RWPE2 (cell line): Measurements from ENCODE around the gene TEX11.
A peak's percentile ranks its signal among the peaks of the same experiment; 100 is the strongest.

ENCODE experiments used
- ATAC-seq: fragments of 200-7000 bp; cut with Tn5 transposase; 3 replicates; pipeline ENCODE4 v1.9.1; 2021; ENCODE audit warnings: low read depth
- DNase-seq: peaks from one replicate; pipeline ENCODE4 v3.0.0-alpha.2; 2020; ENCODE audit warnings: low spot score
- H3K27ac ChIP-seq: fragments of 450-650 bp; 2 replicates; pipeline ENCODE4 v1.5.1; 2017; ENCODE audit warnings: mild to moderate bottlenecking; ENCODE audit not compliant: poor library complexity, severe bottlenecking
- H3K27me3 ChIP-seq: fragments of 250-450 bp; sonication (Bioruptor Pico); 2 replicates; pipeline ENCODE4 v1.5.1; 2021; ENCODE audit warnings: mild to moderate bottlenecking, moderate library complexity; ENCODE audit not compliant: insufficient read depth, poor library complexity, severe bottlenecking
- H3K36me3 ChIP-seq: fragments of 250-450 bp; sonication (Bioruptor Pico); 2 replicates; pipeline ENCODE4 v1.5.1; 2020; ENCODE audit warnings: low read depth, mild to moderate bottlenecking, moderate library complexity
- H3K4me1 ChIP-seq: fragments of 250-450 bp; sonication (Bioruptor Pico); 2 replicates; pipeline ENCODE4 v1.5.1; 2021; ENCODE audit warnings: mild to moderate bottlenecking, moderate library complexity; ENCODE audit not compliant: insufficient read depth, poor library complexity, severe bottlenecking
- H3K4me3 ChIP-seq: fragments of 250-450 bp; sonication (Bioruptor Pico); 2 replicates; pipeline ENCODE4 v1.5.1; 2021; ENCODE audit warnings: mild to moderate bottlenecking, moderate library complexity; ENCODE audit not compliant: severe bottlenecking
- H3K9me3 ChIP-seq: fragments of 250-450 bp; sonication (Bioruptor Pico); 2 replicates; pipeline ENCODE4 v1.5.1; 2021; ENCODE audit warnings: mild to moderate bottlenecking, moderate library complexity; ENCODE audit not compliant: severe bottlenecking
- TF ChIP-seq, protein P1 (sequence below): fragments of 450-650 bp; IDR thresholded peaks from one replicate; pipeline ENCODE4 v1.5.1; 2017; ENCODE audit warnings: mild to moderate bottlenecking, moderate library complexity; ENCODE audit not compliant: poor library complexity, severe bottlenecking

Gene TEX11

DNA sequence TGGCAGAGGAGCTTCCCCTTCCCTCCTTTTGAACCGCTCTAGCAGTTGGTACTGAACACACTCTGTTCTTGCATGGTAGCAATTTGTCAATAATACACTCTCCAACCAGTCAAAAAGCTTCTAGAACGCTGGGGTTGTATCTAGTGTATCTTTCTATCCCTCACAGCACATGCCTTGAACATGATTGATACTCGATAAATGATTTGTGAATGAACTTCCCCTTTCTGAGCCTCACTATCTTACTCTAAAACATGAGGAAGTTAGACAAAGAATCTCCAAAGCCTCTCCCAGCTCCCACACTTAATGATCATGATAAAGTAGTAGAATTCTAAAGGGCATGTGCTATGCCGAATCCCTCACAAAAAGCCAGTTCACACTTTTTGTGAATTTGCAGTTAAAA lies 399.4 kb downstream of the TEX11 start:
- TF ChIP-seq, protein P1, sequence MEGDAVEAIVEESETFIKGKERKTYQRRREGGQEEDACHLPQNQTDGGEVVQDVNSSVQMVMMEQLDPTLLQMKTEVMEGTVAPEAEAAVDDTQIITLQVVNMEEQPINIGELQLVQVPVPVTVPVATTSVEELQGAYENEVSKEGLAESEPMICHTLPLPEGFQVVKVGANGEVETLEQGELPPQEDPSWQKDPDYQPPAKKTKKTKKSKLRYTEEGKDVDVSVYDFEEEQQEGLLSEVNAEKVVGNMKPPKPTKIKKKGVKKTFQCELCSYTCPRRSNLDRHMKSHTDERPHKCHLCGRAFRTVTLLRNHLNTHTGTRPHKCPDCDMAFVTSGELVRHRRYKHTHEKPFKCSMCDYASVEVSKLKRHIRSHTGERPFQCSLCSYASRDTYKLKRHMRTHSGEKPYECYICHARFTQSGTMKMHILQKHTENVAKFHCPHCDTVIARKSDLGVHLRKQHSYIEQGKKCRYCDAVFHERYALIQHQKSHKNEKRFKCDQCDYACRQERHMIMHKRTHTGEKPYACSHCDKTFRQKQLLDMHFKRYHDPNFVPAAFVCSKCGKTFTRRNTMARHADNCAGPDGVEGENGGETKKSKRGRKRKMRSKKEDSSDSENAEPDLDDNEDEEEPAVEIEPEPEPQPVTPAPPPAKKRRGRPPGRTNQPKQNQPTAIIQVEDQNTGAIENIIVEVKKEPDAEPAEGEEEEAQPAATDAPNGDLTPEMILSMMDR = no peak
- H3K27ac ChIP-seq = no peak overlapping the region
- peaks cover 7% of the 10 kb centered on the region for H3K4me1 ChIP-seq
- H3K27me3 ChIP-seq = no peaks in the 10 kb centered on the region
- no peak for ATAC-seq
- no peak for DNase-seq
- no peaks in the 10 kb centered on the region for H3K9me3 ChIP-seq
- H3K36me3 ChIP-seq = no peaks in the 10 kb centered on the region
- H3K4me3 ChIP-seq = no peak overlapping the region

- Histone ChIP-seq H3K9me3 (no peaks in the 10 kb centered on the region), H3K4me1 (peaks cover 7% of the 10 kb centered on the region), H3K27me3 (no peaks in the 10 kb centered on the region), H3K27ac (no peak overlapping the region), H3K36me3 (no peaks in the 10 kb centered on the region), H3K4me3 (no peak overlapping the region)
- TF ChIP-seq, protein P1 = no peak
- ATAC-seq (peak; percentile 49; the same call in 1 of the 3 replicates), DNase-seq (no peak)
These were observed 400.1 kb downstream of the TEX11 start for GRCh38 chrX:70508296-70508911.

DNA sequence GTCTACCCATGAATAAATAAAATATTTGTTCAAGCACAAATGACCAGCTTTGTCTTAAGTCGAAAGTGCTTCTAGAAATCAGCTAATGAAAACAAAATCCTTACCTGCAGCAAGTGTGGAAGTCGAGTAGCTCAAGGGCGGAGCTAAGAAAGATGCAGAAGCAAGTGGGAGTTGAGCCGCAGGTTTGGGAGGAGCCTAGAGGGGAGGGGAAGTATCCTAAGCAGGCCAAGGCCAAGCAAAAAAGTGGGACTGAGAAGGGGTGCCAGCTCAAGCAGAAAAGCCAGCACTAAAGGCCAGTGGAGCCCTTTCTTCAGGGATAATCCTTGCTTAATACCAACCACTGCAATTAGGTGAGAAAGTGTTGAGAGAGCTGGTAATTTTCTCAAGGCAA lies 403.1 kb downstream of the TEX11 start:
- Histone ChIP-seq H3K36me3 (no peaks in the 10 kb centered on the region), H3K4me3 (no peak overlapping the region), H3K27ac (no peak overlapping the region), H3K4me1 (peaks cover 7% of the 10 kb centered on the region), H3K9me3 (no peaks in the 10 kb centered on the region), H3K27me3 (no peaks in the 10 kb centered on the region)
- no peak for ATAC-seq
- DNase-seq = no peak
- TF ChIP-seq, protein P1 = no peak

DNA sequence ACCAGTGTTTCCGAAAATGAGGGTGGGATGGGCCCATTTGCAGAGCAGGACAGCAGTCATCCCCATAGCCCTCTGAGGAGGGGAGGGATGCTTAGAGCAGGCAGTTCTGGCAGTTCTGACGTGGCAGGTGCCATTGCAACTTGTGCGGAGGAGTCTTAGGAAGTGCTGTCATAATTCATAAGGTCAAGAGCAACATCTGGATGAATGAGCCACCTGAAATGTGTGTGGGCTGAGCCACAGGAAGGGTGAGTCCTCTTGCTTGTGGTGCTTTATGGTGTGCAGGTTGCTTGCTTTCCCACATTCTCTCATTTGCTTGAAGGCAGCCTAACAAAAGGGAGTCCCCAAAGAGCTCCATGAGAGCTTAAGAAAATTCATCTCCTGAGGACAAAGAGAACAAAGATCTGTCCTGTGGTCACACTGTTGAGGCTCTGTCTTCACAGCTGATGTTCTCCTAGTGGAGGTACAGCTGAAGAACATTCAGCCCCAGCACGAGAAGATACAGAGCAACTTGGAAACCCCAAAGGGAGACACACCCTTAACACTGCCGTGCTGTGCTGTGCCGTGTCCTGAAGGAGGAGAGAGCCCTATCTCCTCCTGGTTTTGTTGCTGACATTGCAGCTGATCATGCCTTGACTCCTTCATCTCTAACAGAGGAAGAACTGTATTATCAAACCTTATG lies 403.6 kb downstream of the TEX11 start:
- Histone ChIP-seq H3K36me3 (no peaks in the 10 kb centered on the region), H3K9me3 (no peaks in the 10 kb centered on the region), H3K4me3 (no peak overlapping the region)

GRCh38 chrX:70500826-70501225 lies 407.7 kb downstream of the TEX11 start:
- Histone ChIP-seq H3K9me3 (no peaks in the 10 kb centered on the region), H3K27ac (no peak overlapping the region), H3K36me3 (no peaks in the 10 kb centered on the region), H3K27me3 (no peaks in the 10 kb centered on the region), H3K4me3 (no peak overlapping the region), H3K4me1 (no peaks in the 10 kb centered on the region)
- TF ChIP-seq, protein P1 = no peak
- DNase-seq (no peak), ATAC-seq (no peak)

More for the DNA sequence above, 403.6 kb downstream of the TEX11 start:
- no peak for DNase-seq
- H3K27ac ChIP-seq = no peak overlapping the region
- peaks cover 7% of the 10 kb centered on the region for H3K4me1 ChIP-seq
- no peak for ATAC-seq
- TF ChIP-seq, protein P1 = no peak
- no peaks in the 10 kb centered on the region for H3K27me3 ChIP-seq
